22Rv1 (cell line): Measurements from ENCODE around the gene LPIN2.

Source experiments
- ZFX ChIP-seq: fragments of 450-650 bp; IDR thresholded peaks from 2 replicates; pipeline ENCODE4 v1.6.1; 2017; ENCODE audit warnings: antibody characterized with exemption, borderline replicate concordance
- TF ChIP-seq, protein P1 (sequence below): fragments of 450-650 bp; IDR thresholded peaks from 2 replicates; pipeline ENCODE4 v1.5.1; 2017; ENCODE audit warnings: mild to moderate bottlenecking

DNA sequence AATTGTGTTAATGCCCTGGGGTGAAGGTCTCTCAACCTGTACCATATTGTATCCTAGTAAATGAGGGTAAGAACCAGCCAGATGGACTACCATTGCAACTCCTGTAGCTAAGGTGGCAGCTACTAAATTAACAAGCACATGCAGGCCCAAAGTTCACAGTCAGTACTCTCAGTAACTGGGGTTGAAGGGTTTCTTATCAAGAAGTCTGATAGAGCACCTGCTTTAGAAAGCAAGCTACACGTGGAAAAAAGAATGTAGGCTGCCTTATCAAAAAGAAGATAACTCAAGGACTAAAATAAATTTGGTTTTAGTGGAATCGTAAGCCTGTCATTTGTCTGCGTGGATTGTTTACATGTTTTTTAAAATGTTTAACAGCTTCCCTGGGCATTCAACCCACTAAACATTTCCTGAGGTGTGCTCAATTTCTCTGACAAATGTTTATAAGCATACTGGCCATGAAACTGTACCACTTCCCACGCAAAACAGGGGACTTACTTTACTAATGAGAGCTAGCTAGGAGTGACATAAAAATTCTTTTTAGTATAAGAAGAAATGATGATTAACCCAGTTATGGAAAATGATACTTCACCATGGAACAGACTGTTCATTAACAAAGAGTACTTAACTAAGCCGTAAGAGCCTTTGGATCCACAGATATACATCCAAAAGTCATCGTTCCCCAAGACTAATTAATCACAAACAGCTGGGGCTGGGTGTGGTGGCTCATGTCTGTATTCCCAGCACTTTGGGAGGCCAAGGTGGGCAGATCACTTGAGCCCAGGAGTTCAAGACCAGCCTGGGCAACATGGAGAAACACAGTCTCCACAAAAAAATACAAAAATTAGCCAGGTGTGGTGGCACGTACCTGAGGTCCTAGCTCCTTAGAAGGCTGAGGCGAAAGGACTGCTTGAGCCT is 36.5 kb downstream of the LPIN2 start:
- TF ChIP-seq, protein P1, sequence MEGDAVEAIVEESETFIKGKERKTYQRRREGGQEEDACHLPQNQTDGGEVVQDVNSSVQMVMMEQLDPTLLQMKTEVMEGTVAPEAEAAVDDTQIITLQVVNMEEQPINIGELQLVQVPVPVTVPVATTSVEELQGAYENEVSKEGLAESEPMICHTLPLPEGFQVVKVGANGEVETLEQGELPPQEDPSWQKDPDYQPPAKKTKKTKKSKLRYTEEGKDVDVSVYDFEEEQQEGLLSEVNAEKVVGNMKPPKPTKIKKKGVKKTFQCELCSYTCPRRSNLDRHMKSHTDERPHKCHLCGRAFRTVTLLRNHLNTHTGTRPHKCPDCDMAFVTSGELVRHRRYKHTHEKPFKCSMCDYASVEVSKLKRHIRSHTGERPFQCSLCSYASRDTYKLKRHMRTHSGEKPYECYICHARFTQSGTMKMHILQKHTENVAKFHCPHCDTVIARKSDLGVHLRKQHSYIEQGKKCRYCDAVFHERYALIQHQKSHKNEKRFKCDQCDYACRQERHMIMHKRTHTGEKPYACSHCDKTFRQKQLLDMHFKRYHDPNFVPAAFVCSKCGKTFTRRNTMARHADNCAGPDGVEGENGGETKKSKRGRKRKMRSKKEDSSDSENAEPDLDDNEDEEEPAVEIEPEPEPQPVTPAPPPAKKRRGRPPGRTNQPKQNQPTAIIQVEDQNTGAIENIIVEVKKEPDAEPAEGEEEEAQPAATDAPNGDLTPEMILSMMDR: no peak
- no peak for TF ChIP-seq ZFX
